Loucy (cell line): ENCODE data around the gene UGP2.

ENCODE experiments used
- H2AFZ ChIP-seq: fragments of 200-600 bp; sonication (generic); 2 replicates; pipeline ENCODE4 v1.6.0; 2016; ENCODE audit warnings: antibody characterized with exemption, mild to moderate bottlenecking, low read length, moderate library complexity
- H3F3A ChIP-seq: fragments of 200-600 bp; 2 replicates; pipeline ENCODE4 v1.6.0; 2016; ENCODE audit warnings: antibody characterized with exemption, low read depth, mild to moderate bottlenecking
- H3K27me3 ChIP-seq: fragments of 200-600 bp; sonication (generic); 2 replicates; pipeline ENCODE4 v1.6.1; 2014; ENCODE audit warnings: low read length, mild to moderate bottlenecking; ENCODE audit not compliant: insufficient read depth, poor library complexity, severe bottlenecking
- H3K36me3 ChIP-seq: fragments of 200-600 bp; sonication (generic); 2 replicates; pipeline ENCODE4 v1.6.1; 2016; ENCODE audit warnings: low read length; ENCODE audit not compliant: insufficient read depth
- H3K4me1 ChIP-seq: fragments of 200-600 bp; sonication (generic); 2 replicates; pipeline ENCODE4 v1.5.1; 2014; ENCODE audit warnings: low read length, mild to moderate bottlenecking; ENCODE audit not compliant: insufficient read depth, poor library complexity, severe bottlenecking
- H3K4me2 ChIP-seq: fragments of 200-600 bp; sonication (generic); 2 replicates; pipeline ENCODE4 v1.6.0; 2014; ENCODE audit warnings: antibody characterized with exemption, low read length, low read depth, mild to moderate bottlenecking; ENCODE audit not compliant: poor library complexity, severe bottlenecking
- H3K4me3 ChIP-seq: fragments of 200-600 bp; sonication (generic); 2 replicates; pipeline ENCODE4 v1.5.1; 2014; ENCODE audit warnings: low read length, mild to moderate bottlenecking, mixed read lengths; ENCODE audit not compliant: poor library complexity, severe bottlenecking
- H3K79me2 ChIP-seq: fragments of 200-600 bp; sonication (generic); 2 replicates; pipeline ENCODE4 v1.6.1; 2014; ENCODE audit warnings: low read length; ENCODE audit not compliant: insufficient read depth
- H3K9ac ChIP-seq: fragments of 200-600 bp; sonication (generic); 2 replicates; pipeline ENCODE4 v1.6.0; 2014; ENCODE audit warnings: mild to moderate bottlenecking, low read depth, low read length, moderate library complexity; ENCODE audit not compliant: poor library complexity, severe bottlenecking
- H3K9me2 ChIP-seq: fragments of 200-600 bp; sonication (generic); replicated peaks from 2 replicates; pipeline ENCODE4 v1.6.1; 2016; ENCODE audit warnings: low read depth, low read length, mixed read lengths
- H3K9me3 ChIP-seq: fragments of 200-600 bp; sonication (generic); 2 replicates; pipeline ENCODE4 v1.6.1; 2014; ENCODE audit warnings: mild to moderate bottlenecking, antibody characterized with exemption, low read length, low read depth; ENCODE audit not compliant: insufficient read depth
- H4K20me1 ChIP-seq: fragments of 200-600 bp; sonication (generic); 2 replicates; pipeline ENCODE4 v1.6.0; 2014; ENCODE audit warnings: antibody characterized with exemption, low read length, mild to moderate bottlenecking; ENCODE audit not compliant: insufficient read depth, poor library complexity, severe bottlenecking
- EZH2phosphoT487 ChIP-seq: fragments of 200-600 bp; IDR thresholded peaks from 2 replicates; pipeline ENCODE4 v1.6.1; 2018; ENCODE audit warnings: antibody characterized with exemption, mild to moderate bottlenecking, moderate library complexity, borderline replicate concordance
- TF ChIP-seq, protein P1 (sequence below): fragments of 200-600 bp; sonication (generic); conservative IDR thresholded peaks from 2 replicates; pipeline ENCODE4 v1.5.1; 2014; ENCODE audit warnings: mild to moderate bottlenecking, antibody characterized with exemption, low read length

The UGP2 gene

GRCh38 chr2:63820969-63821368 is 20.7 kb upstream of the UGP2 start:
- no peaks in the 10 kb centered on the region for H3K79me2 ChIP-seq
- no peak for TF ChIP-seq EZH2phosphoT487
- TF ChIP-seq, protein P1, sequence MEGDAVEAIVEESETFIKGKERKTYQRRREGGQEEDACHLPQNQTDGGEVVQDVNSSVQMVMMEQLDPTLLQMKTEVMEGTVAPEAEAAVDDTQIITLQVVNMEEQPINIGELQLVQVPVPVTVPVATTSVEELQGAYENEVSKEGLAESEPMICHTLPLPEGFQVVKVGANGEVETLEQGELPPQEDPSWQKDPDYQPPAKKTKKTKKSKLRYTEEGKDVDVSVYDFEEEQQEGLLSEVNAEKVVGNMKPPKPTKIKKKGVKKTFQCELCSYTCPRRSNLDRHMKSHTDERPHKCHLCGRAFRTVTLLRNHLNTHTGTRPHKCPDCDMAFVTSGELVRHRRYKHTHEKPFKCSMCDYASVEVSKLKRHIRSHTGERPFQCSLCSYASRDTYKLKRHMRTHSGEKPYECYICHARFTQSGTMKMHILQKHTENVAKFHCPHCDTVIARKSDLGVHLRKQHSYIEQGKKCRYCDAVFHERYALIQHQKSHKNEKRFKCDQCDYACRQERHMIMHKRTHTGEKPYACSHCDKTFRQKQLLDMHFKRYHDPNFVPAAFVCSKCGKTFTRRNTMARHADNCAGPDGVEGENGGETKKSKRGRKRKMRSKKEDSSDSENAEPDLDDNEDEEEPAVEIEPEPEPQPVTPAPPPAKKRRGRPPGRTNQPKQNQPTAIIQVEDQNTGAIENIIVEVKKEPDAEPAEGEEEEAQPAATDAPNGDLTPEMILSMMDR = no peak
- H3F3A ChIP-seq = no peaks in the 10 kb centered on the region
- no peaks in the 10 kb centered on the region for H3K27me3 ChIP-seq
- H3K4me1 ChIP-seq = peaks cover 8% of the 10 kb centered on the region
- no peaks in the 10 kb centered on the region for H3K9me2 ChIP-seq
- H3K36me3 ChIP-seq = no peaks in the 10 kb centered on the region
- no peak overlapping the region for H3K4me3 ChIP-seq
- H3K4me2 ChIP-seq = no peak overlapping the region
- no peak overlapping the region for H3K9ac ChIP-seq
- no peaks in the 10 kb centered on the region for H4K20me1 ChIP-seq
- no peaks in the 10 kb centered on the region for H3K9me3 ChIP-seq
- no peak overlapping the region for H2AFZ ChIP-seq

DNA sequence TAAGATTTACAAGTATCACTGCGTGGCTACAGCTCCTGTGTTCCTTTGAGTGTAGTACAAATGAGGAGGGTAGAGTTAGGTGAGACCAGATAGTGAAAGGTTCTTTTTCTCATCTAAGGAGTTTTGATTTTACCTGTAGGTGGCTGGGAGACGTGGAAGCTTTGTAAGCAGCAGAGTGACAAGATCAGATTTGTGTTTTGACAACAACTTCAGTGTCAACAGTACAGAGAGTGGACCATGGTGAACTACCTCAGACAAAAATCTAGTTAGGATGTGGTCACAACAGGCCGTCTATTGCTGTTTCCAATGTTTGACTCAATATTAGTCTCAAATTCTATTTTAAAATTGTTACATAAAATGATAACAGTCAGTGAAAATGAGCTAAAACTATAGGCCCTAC is 20.3 kb upstream of the UGP2 start:
- no peak overlapping the region for H3K4me2 ChIP-seq
- H3K36me3 ChIP-seq = no peaks in the 10 kb centered on the region
- H3K4me3 ChIP-seq = no peak overlapping the region
- no peaks in the 10 kb centered on the region for H3K27me3 ChIP-seq
- H3K4me1 ChIP-seq = peaks cover 8% of the 10 kb centered on the region
- H3K9ac ChIP-seq = no peak overlapping the region
- no peaks in the 10 kb centered on the region for H4K20me1 ChIP-seq
- no peaks in the 10 kb centered on the region for H3K79me2 ChIP-seq
- no peak for TF ChIP-seq EZH2phosphoT487
- TF ChIP-seq, protein P1 = no peak
- H3K9me3 ChIP-seq = no peaks in the 10 kb centered on the region
- no peaks in the 10 kb centered on the region for H3F3A ChIP-seq
- no peak overlapping the region for H2AFZ ChIP-seq
- no peaks in the 10 kb centered on the region for H3K9me2 ChIP-seq

GRCh38 chr2:63822478-63822877 is 19.2 kb upstream of the UGP2 start:
- Histone ChIP-seq H4K20me1 (no peaks in the 10 kb centered on the region), H2AFZ (no peak overlapping the region), H3K4me2 (no peak overlapping the region), H3F3A (no peaks in the 10 kb centered on the region), H3K4me3 (no peak overlapping the region), H3K36me3 (no peaks in the 10 kb centered on the region), H3K9me2 (no peaks in the 10 kb centered on the region), H3K9ac (no peak overlapping the region), H3K79me2 (no peaks in the 10 kb centered on the region), H3K9me3 (no peaks in the 10 kb centered on the region), H3K4me1 (peaks cover 8% of the 10 kb centered on the region), H3K27me3 (no peaks in the 10 kb centered on the region)
- TF ChIP-seq EZH2phosphoT487 = no peak
- TF ChIP-seq, protein P1 = no peak
